ENCODE measurements around the gene KERA.
A peak's percentile ranks its signal among the peaks of the same experiment; 100 is the strongest.
"Not testable (repeated sequence)": the region's sequence is repeated elsewhere in the genome, so short reads cannot be mapped to it uniquely, and the experiment has no call there.

Gene KERA

DNA sequence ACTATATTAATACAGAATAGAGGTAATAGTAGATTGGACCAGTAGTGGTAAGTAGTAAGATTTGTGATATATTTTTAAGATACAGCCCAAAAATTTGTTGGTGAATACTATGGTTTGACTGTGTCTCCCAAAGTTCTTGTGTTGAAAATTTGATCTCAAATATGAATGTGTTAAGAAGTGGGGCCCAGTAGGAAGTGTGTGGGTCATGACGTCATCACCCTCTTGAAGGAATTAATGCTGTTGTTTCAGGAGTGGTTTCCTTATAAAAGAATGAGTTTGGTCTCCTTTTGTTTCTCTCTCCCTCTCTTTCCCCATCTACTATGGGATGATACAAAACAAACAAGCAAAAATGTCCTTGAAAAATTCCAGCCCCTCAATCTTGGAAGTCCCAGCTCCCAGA is 37.1 kb upstream of the KERA start:
- H3K9ac ChIP-seq (ENCODE audit: low read depth, low read length): no peak overlapping the region
- H3K36me3 ChIP-seq (ENCODE audit: insufficient read depth, low read length): no peaks in the 10 kb centered on the region
- no peaks in the 10 kb centered on the region for H3K27me3 ChIP-seq (ENCODE audit: control insufficient read depth, insufficient read depth, low read length)
- H3K4me2 ChIP-seq (ENCODE audit: low read length): no peak overlapping the region
- no peaks in the 10 kb centered on the region for H3K9me3 ChIP-seq (replicated peaks; ENCODE audit: low read length)
- peaks cover 19% of the 10 kb centered on the region for H3K4me1 ChIP-seq (ENCODE audit: control insufficient read depth, insufficient read depth, low read length)
- no peak overlapping the region for H3K4me3 ChIP-seq (ENCODE audit: low read length)

DNA sequence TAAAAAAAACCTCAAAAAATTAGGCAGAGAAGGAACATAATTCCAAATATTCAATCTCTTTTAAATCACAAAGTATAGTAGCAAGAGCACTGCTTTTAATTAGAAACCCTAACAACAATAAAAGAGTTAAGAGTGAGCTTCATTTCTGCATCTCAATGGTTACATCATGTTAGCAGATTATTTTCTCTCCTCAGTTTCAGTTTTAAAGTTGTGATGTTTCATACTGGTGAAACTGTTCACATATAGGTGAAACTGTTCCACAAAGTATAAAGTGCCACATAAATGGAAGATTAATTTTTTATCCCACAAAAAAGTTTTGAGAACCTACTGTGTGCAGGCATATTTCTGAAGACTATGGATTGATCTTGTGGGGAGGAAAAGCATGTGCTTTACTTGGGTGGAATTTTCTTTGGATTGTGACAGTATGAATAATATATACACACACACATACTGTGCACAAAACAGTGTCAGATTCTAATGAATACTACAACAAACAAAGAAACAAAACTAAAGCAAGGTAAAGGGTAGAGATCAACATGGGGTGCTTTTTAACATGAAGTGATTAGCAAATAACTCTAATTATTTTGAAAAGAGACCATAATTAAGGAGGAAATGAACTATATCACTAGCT is 36.3 kb upstream of the KERA start:
- Histone ChIP-seq H3K4me2 (ENCODE audit: low read length) (peak overlapping the region; percentile 56), H3K9me3 (replicated peaks; ENCODE audit: low read length) (peaks cover 8% of the 10 kb centered on the region), H3K36me3 (ENCODE audit: insufficient read depth, low read length) (no peaks in the 10 kb centered on the region), H3K4me3 (ENCODE audit: low read length) (no peak overlapping the region), H3K9ac (ENCODE audit: low read depth, low read length) (no peak overlapping the region), H3K4me1 (ENCODE audit: control insufficient read depth, insufficient read depth, low read length) (peaks cover 11% of the 10 kb centered on the region), H3K27me3 (ENCODE audit: control insufficient read depth, insufficient read depth, low read length) (no peaks in the 10 kb centered on the region)

DNA sequence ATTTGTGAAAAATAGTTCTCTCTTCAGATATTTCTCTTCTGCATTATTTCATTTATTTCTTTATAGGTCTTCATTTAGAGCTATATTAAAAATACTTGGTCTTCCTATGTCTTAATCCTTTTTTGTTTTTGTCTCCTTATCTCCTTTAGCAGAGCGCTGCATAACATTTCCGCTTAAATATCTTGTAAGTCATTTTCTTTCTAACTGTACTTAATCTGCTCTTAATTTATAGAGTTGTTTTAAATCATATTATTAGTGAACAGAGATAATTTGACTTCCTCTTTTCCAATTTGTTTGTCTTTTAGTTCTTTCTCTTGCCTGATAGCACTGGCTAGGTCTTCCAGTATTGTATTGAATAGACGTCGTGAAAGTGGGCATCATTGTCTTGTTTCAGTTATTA is 35.5 kb upstream of the KERA start:
- Histone ChIP-seq H3K27me3 (ENCODE audit: control insufficient read depth, insufficient read depth, low read length) (no peaks in the 10 kb centered on the region), H3K9ac (ENCODE audit: low read depth, low read length) (no peak overlapping the region), H3K4me1 (ENCODE audit: control insufficient read depth, insufficient read depth, low read length) (peaks cover 3% of the 10 kb centered on the region), H3K4me2 (ENCODE audit: low read length) (no peak overlapping the region), H3K36me3 (ENCODE audit: insufficient read depth, low read length) (no peaks in the 10 kb centered on the region), H3K4me3 (ENCODE audit: low read length) (no peak overlapping the region), H3K9me3 (replicated peaks; ENCODE audit: low read length) (peaks cover 8% of the 10 kb centered on the region)

DNA sequence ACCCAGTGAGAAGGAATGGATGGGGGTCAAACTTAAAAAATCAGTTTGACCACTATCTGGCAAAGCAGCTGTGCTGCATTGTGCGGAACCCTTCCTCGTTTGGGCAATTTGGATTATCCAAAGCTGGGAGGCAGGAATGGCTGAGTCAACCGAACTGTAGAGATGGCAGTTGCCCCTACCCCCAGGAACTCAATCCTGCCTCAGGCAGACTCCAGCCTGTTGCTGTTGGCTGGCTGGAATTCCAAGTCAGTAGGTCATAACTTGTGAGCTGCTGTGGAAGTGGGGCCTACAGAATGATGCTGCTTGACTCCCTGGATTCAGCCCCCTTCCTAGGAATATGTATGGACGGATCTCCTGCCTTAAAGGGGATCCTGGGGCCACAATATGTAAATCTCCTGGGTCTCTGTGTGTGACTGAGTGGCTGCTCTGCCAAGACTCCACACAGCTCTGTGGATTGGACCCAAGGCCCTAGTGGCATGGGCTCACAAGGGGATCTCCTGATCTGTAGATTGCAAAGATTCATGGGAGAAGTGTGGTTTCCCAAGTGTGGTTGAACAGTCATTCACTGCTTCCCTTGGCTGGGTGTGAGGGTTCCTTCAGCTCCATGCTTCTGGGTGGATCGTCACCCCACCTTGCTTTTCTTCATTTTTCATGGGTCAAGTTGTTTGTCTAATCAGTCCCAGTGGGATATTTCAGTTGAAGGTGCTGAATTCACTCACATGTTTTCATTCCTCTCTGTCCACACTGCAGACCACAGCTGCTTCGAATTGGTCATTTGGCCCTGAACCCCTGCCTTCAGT is 34.3 kb upstream of the KERA start:
- H3K4me2 ChIP-seq (ENCODE audit: low read length): no peak overlapping the region
- H3K9me3 ChIP-seq (replicated peaks; ENCODE audit: low read length): peaks cover 8% of the 10 kb centered on the region
- H3K9ac ChIP-seq (ENCODE audit: low read depth, low read length): no peak overlapping the region
- H3K4me3 ChIP-seq (ENCODE audit: low read length): no peak overlapping the region
- H3K27me3 ChIP-seq (ENCODE audit: control insufficient read depth, insufficient read depth, low read length): no peaks in the 10 kb centered on the region
- no peaks in the 10 kb centered on the region for H3K36me3 ChIP-seq (ENCODE audit: insufficient read depth, low read length)
- no peaks in the 10 kb centered on the region for H3K4me1 ChIP-seq (ENCODE audit: control insufficient read depth, insufficient read depth, low read length)

DNA sequence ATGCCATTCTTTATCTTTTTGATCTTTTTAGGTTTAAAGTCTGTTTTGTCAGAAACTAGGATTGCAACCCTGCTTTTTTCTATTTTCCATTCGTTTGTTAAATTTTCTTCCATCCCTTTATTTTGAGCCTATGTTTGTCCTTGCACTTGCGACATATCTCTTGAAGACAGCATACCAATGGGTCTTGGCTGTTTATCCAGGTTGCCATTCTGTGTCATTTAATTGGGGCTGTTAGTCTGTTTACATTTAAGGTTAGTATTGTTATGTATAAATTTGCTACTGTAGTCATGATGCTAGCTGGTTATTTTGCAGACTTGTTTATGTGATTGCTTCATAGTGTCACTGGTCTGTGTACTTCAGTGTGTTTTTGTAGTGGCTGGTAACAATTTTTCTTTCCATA is 32.1 kb upstream of the KERA start:
- H3K36me3 ChIP-seq (ENCODE audit: insufficient read depth, low read length); H3K4me1 ChIP-seq (ENCODE audit: control insufficient read depth, insufficient read depth, low read length); H3K4me2 ChIP-seq (ENCODE audit: low read length); H3K27me3 ChIP-seq (ENCODE audit: control insufficient read depth, insufficient read depth, low read length); H3K9ac ChIP-seq (ENCODE audit: low read depth, low read length); H3K9me3 ChIP-seq (replicated peaks; ENCODE audit: low read length); H3K4me3 ChIP-seq (ENCODE audit: low read length): not testable (repeated sequence)

DNA sequence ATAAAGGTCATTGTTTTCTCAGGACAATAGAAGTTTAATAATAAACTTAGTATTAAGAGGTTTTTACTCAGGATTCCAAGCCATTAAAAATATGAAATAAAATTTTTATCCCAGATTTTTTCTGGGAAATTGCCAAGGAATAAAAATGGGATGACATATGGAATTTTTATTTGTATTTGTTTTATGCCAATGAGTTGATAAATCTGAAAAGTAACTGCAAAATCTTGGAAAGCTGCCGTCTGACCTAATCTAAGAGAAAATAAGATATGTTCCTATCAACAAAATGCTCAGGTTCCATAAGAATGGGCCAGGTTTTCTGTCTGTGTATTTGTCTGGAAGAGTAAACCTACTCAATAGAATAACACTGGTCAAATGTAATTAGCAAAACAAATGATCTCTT is 22.2 kb upstream of the KERA start:
- H3K4me3 ChIP-seq (ENCODE audit: low read length): no peak overlapping the region
- H3K9me3 ChIP-seq (replicated peaks; ENCODE audit: low read length): no peaks in the 10 kb centered on the region
- H3K36me3 ChIP-seq (ENCODE audit: insufficient read depth, low read length): no peaks in the 10 kb centered on the region
- no peak overlapping the region for H3K4me2 ChIP-seq (ENCODE audit: low read length)
- no peaks in the 10 kb centered on the region for H3K4me1 ChIP-seq (ENCODE audit: control insufficient read depth, insufficient read depth, low read length)
- no peak overlapping the region for H3K9ac ChIP-seq (ENCODE audit: low read depth, low read length)
- no peaks in the 10 kb centered on the region for H3K27me3 ChIP-seq (ENCODE audit: control insufficient read depth, insufficient read depth, low read length)

DNA sequence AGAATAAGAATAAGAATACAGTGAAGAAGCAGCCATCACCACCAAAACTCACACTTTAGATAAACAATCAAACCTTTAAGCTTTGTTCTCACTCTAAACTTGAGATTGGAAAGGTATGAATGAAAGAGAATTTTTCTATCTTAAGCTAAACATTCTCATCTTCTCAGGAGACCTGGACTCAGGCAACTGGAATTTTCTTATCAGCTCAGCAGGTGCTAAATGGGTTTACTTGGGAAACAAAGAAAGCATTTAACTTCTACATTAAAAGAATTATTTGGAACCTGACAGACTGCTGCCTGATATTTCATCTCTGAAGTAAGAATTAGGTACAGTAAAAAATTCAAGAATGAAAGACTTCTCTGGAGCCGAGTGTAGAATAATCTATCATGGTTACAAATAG is 20.7 kb upstream of the KERA start:
- H3K4me2 ChIP-seq (ENCODE audit: low read length): no peak overlapping the region
- no peaks in the 10 kb centered on the region for H3K36me3 ChIP-seq (ENCODE audit: insufficient read depth, low read length)
- H3K27me3 ChIP-seq (ENCODE audit: control insufficient read depth, insufficient read depth, low read length): no peaks in the 10 kb centered on the region
- H3K9me3 ChIP-seq (replicated peaks; ENCODE audit: low read length): no peaks in the 10 kb centered on the region
- H3K4me3 ChIP-seq (ENCODE audit: low read length): no peak overlapping the region
- no peaks in the 10 kb centered on the region for H3K4me1 ChIP-seq (ENCODE audit: control insufficient read depth, insufficient read depth, low read length)
- H3K9ac ChIP-seq (ENCODE audit: low read depth, low read length): no peak overlapping the region

DNA sequence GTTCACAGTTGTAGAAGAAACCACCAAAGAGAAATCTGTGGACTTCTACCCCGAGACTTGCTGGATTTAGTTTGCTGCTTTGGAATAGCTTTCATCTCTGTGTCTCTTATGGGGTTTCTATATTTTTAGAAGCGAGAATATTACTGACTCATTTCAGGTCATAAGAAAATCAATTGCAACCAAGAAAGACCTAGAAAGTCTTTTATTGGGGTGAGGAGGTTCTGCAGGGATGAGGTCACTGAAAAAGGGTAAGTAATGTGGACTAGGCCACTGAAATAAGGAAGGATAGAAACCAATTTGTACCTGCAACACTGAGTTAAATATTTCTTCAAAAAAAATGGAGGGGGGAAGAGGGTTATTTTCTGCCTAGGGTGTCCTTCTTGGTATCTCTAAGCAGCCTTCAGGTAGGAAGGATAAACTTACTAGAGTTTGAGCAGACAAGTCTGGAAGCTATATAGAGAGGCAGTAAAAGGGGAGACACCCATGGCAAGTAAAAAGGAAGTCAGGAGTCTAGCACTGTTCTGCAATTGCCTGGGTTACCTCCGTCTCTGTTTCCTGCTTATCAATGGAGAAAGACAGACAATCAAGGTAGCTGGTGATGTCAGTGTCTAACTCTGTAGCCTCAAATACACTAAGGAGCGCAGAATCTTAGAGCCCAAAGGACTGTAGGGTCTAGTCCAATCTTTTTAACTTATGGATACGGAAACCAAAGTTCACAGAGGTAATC is 19.6 kb upstream of the KERA start:
- Histone ChIP-seq H3K9ac (ENCODE audit: low read depth, low read length) (no peak overlapping the region), H3K36me3 (ENCODE audit: insufficient read depth, low read length) (no peaks in the 10 kb centered on the region), H3K4me3 (ENCODE audit: low read length) (no peak overlapping the region), H3K27me3 (ENCODE audit: control insufficient read depth, insufficient read depth, low read length) (no peaks in the 10 kb centered on the region), H3K9me3 (replicated peaks; ENCODE audit: low read length) (no peaks in the 10 kb centered on the region), H3K4me1 (ENCODE audit: control insufficient read depth, insufficient read depth, low read length) (no peaks in the 10 kb centered on the region), H3K4me2 (ENCODE audit: low read length) (no peak overlapping the region)

DNA sequence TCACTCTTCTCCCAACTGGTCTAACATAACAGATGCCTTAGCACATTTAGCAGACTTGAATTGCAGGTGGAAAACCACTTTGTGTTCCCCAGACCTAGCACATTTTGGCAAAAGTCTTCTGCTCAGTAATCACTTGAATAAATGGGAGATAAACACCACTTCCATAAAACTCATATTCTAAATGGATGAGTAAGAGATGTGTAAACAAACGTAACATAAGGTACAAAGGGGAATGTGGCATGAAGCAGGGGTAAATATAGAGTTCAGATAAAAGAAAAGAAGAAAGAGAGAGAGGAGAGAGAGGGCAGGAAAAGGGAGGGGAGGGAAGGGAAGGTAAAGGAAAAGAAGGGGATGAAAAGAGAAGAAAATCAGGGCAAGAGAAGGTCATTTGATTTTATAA is 17.0 kb upstream of the KERA start:
- H3K9me3 ChIP-seq (replicated peaks; ENCODE audit: low read length): no peaks in the 10 kb centered on the region
- H3K36me3 ChIP-seq (ENCODE audit: insufficient read depth, low read length): no peaks in the 10 kb centered on the region
- H3K4me2 ChIP-seq (ENCODE audit: low read length): no peak overlapping the region
- no peaks in the 10 kb centered on the region for H3K4me1 ChIP-seq (ENCODE audit: control insufficient read depth, insufficient read depth, low read length)
- H3K27me3 ChIP-seq (ENCODE audit: control insufficient read depth, insufficient read depth, low read length): no peaks in the 10 kb centered on the region
- H3K9ac ChIP-seq (ENCODE audit: low read depth, low read length): no peak overlapping the region
- no peak overlapping the region for H3K4me3 ChIP-seq (ENCODE audit: low read length)

DNA sequence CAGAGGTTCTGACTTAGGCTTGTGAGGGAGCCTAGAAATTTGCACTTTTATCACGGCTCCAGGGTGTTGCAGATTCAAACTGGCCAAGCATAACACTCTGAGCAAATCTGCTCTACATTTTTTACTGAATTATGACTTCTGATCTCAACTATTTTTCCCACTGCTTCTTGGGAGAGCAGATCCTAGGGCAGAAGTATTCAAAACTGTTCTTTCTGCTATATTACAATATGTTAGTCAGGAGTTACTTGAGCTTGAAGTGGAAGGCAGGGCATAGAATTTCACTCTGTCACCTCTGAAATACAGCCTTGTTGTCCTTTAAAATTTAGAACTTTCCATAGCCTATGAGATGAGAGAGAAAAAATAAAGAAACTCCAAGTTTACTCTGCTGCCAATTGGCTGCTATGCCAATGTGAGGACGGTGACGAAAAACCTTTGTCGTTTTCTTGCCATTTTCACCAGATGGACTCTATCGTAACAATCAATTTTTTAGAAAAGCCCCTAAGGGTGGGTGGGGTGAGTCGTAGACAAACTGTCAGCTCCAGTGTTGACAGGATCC is 16.4 kb upstream of the KERA start:
- no peaks in the 10 kb centered on the region for H3K4me1 ChIP-seq (ENCODE audit: control insufficient read depth, insufficient read depth, low read length)
- H3K4me2 ChIP-seq (ENCODE audit: low read length): no peak overlapping the region

DNA sequence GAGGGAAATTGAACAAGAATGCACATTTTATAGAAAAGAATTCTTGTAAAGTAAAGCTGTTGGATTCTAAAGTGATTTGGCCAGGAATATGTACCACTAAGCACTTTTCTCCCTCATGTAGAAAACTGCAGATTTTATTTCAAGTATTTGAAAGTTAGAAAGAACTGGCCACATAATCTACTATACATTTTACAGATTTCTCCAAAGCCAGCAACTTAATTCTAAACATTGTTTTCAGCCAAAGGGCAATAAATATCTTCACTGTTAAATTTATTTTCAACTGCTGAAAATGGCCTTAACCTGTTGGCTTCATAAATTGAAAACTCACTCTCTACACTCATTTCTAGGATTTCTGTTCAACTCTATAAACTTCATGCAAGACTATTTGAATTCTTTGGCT is 15.6 kb upstream of the KERA start:
- no peaks in the 10 kb centered on the region for H3K4me1 ChIP-seq (ENCODE audit: control insufficient read depth, insufficient read depth, low read length)
- no peak overlapping the region for H3K4me2 ChIP-seq (ENCODE audit: low read length)
- no peaks in the 10 kb centered on the region for H3K36me3 ChIP-seq (ENCODE audit: insufficient read depth, low read length)
- H3K9ac ChIP-seq (ENCODE audit: low read depth, low read length): no peak overlapping the region
- no peaks in the 10 kb centered on the region for H3K27me3 ChIP-seq (ENCODE audit: control insufficient read depth, insufficient read depth, low read length)
- H3K9me3 ChIP-seq (replicated peaks; ENCODE audit: low read length): no peaks in the 10 kb centered on the region
- H3K4me3 ChIP-seq (ENCODE audit: low read length): no peak overlapping the region

More for the DNA sequence above, 16.4 kb upstream of the KERA start:
- H3K36me3 ChIP-seq (ENCODE audit: insufficient read depth, low read length): no peaks in the 10 kb centered on the region
- H3K9me3 ChIP-seq (replicated peaks; ENCODE audit: low read length): no peaks in the 10 kb centered on the region
- no peaks in the 10 kb centered on the region for H3K27me3 ChIP-seq (ENCODE audit: control insufficient read depth, insufficient read depth, low read length)
- H3K9ac ChIP-seq (ENCODE audit: low read depth, low read length): no peak overlapping the region
- H3K4me3 ChIP-seq (ENCODE audit: low read length): no peak overlapping the region
